Astrocyte of the cerebellum (primary cell): Measurements from ENCODE around the gene ADD3.

Source experiments
- DNase-seq: peaks from one replicate; pipeline ENCODE4 v3.0.0-alpha.2; 2011; ENCODE audit warnings: low read depth
- H3K4me3 ChIP-seq: 2 replicates; pipeline ENCODE4 v1.5.1; 2011; ENCODE audit warnings: mild to moderate bottlenecking, low read depth, low read length, moderate library complexity
- CTCF ChIP-seq: IDR thresholded peaks from 2 replicates; pipeline ENCODE4 v1.5.1; 2012; ENCODE audit warnings: low read length, low read depth, moderate library complexity, mild to moderate bottlenecking; ENCODE audit errors: missing control alignments
- in situ Hi-C: cut with HindIII; loops from 2 replicates; pipeline ENCODE4 v1.10.0; 2017; ENCODE audit warnings: low sequenced_read_pairs

ADD3 gene

GRCh38 chr10:110073896-110074295, 66.1 kb downstream of the ADD3 start:
- H3K4me3 ChIP-seq, result no peak overlapping the region
- DNase-seq, result no peak
- no peak for TF ChIP-seq CTCF
- in situ Hi-C loops, result no loop called here

GRCh38 chr10:110074298-110074697, 66.5 kb downstream of the ADD3 start:
- no peak overlapping the region for H3K4me3 ChIP-seq
- DNase-seq, result no peak
- no peak for TF ChIP-seq CTCF
- in situ Hi-C loops, result no loop called here

GRCh38 chr10:110074758-110075671, 67.2 kb downstream of the ADD3 start:
- peak; percentile 60 for DNase-seq
- in situ Hi-C loops, result loop anchor here (25.0 kb wide), 1 partner anchor 188 kb away; no protein-coding TSS in a partner anchor
- no peak for TF ChIP-seq CTCF
- no peak overlapping the region for H3K4me3 ChIP-seq

- TF ChIP-seq CTCF, result no peak
- in situ Hi-C loops, result loop anchor here (25.0 kb wide), 1 partner anchor 188 kb away; no protein-coding TSS in a partner anchor
- H3K4me3 ChIP-seq, result no peak overlapping the region
- no peak for DNase-seq
Measured at GRCh38 chr10:110075686-110076085, 67.9 kb downstream of the ADD3 start.

- in situ Hi-C loops, result loop anchor here (25.0 kb wide), 1 partner anchor 189 kb away; no protein-coding TSS in a partner anchor
- TF ChIP-seq CTCF, result no peak
- no peak overlapping the region for H3K4me3 ChIP-seq
- peak; percentile 49 for DNase-seq
Measured at GRCh38 chr10:110076559-110077318, 69.0 kb downstream of the ADD3 start.

GRCh38 chr10:110077436-110078130, 69.8 kb downstream of the ADD3 start:
- TF ChIP-seq CTCF, result no peak
- no peak for DNase-seq
- in situ Hi-C loops, result loop anchor here (25.0 kb wide), 1 partner anchor 190 kb away; no protein-coding TSS in a partner anchor
- no peak overlapping the region for H3K4me3 ChIP-seq
